Measurements from ENCODE around the gene LDLRAD2.

Gene LDLRAD2

DNA sequence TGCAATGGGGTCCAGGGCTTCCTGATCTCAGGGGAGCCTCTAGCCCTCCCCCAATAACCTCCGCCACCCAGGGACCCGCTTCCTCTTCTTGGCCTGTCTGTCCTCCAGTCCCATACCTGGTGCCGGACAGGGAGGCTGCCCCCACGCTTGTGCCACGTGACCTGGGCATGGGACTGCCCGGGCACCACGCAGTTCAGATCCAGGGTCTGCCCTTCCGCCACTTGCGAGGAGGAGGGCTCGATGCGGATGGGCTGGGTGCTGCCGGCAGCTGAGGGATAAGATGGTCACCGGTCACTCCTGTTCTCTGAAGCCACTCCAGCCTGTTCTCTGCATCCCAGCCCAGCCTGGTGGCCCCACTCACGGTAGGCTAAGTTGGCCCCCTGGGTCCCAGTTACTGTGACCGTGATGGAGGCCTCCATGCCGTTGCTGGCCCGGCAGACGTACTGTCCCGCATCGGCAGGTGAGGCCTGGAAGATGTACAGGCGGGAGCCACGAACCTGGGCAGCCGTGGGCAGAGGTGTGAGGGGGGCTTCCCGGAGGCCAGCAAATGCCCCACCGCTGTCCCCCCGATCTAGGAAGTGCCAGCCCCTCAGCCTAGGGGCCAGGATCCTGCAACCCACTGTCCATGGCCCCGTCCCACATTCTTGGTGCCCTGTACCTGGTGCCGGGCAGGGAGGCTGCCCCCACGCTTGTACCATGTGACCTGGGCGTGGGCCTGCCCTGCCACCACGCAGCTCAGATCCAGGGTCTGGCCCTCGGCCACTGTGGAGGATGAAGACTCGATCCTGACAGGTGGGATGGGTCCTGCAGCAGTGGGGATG lies 39.6 kb downstream of the LDLRAD2 start:
- H3K4me3 ChIP-seq (replicated peaks in 1 of 2; ENCODE audit: low read depth in 2 of 2, low read length in 2 of 2): no peak overlapping the region
- TF ChIP-seq, protein P1, sequence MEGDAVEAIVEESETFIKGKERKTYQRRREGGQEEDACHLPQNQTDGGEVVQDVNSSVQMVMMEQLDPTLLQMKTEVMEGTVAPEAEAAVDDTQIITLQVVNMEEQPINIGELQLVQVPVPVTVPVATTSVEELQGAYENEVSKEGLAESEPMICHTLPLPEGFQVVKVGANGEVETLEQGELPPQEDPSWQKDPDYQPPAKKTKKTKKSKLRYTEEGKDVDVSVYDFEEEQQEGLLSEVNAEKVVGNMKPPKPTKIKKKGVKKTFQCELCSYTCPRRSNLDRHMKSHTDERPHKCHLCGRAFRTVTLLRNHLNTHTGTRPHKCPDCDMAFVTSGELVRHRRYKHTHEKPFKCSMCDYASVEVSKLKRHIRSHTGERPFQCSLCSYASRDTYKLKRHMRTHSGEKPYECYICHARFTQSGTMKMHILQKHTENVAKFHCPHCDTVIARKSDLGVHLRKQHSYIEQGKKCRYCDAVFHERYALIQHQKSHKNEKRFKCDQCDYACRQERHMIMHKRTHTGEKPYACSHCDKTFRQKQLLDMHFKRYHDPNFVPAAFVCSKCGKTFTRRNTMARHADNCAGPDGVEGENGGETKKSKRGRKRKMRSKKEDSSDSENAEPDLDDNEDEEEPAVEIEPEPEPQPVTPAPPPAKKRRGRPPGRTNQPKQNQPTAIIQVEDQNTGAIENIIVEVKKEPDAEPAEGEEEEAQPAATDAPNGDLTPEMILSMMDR (IDR thresholded peaks at IDR 0.05; ENCODE audit: low read depth, low read length): no peak
- no peak for DNase-seq (ENCODE audit: low read depth in 2 of 2)

DNA sequence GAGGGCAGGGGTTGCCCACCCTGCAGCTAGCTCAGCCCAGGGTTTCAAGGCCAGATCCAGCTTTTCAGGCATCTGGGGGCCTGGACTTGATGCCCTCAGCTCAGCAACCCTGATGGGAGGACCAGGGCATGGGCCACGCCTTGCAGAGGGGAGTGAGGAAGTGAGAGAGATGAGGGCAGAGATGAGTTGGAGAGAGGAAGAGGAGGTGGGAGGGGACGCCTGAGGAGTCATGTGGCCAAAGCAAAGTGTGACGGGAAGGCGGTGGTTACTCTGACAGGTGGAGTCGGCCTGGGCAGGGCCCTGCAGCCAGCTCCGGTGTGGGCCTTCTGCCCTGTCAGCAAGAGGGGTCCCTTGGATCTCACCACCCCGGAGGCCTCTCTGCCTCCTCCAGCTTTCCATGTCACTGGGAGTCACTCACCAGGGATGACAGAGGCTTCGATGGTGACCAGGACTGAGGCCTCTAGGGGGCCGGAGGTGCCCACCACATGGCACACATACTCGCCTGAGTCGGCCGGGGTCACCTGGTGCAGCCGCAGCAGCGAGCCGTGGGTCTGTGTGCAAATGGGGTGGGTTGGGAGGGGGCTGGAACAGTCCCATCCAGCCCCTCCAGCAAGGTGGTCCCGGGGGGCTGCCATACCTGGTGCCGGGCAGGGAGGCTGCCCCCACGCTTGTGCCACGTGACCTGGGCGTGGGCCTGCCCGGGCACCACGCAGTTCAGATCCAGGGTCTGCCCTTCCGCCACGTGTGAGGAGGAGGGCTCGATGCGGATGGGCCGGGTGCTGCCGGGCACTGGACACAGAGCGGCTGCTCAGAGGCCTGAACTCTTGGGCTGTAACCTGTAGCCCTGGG lies 40.4 kb downstream of the LDLRAD2 start:
- no peak for DNase-seq (ENCODE audit: low read depth in 2 of 2)
- TF ChIP-seq, protein P1 (IDR thresholded peaks at IDR 0.05; ENCODE audit: low read depth, low read length): no peak
- H3K4me3 ChIP-seq (replicated peaks in 1 of 2; ENCODE audit: low read depth in 2 of 2, low read length in 2 of 2): no peak overlapping the region

DNA sequence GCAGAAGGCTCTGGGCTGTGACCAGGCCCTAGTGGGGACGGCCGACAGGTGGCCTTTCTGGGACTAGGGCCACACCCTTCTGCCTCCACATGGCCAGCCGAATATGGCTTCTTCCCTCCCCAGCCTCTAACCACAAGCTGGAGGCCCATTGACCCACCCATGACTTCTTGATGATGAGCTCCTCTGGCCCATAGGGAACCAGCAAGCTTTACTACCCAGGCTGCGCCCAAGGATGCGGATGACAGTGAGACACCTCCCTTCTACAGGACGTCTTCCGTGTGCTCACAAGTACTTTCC lies 41.0 kb downstream of the LDLRAD2 start:
- no peak for DNase-seq (ENCODE audit: low read depth in 2 of 2)
- TF ChIP-seq, protein P1 (IDR thresholded peaks at IDR 0.05; ENCODE audit: low read depth, low read length): no peak
- no peak overlapping the region for H3K4me3 ChIP-seq (replicated peaks in 1 of 2; ENCODE audit: low read depth in 2 of 2, low read length in 2 of 2)

DNA sequence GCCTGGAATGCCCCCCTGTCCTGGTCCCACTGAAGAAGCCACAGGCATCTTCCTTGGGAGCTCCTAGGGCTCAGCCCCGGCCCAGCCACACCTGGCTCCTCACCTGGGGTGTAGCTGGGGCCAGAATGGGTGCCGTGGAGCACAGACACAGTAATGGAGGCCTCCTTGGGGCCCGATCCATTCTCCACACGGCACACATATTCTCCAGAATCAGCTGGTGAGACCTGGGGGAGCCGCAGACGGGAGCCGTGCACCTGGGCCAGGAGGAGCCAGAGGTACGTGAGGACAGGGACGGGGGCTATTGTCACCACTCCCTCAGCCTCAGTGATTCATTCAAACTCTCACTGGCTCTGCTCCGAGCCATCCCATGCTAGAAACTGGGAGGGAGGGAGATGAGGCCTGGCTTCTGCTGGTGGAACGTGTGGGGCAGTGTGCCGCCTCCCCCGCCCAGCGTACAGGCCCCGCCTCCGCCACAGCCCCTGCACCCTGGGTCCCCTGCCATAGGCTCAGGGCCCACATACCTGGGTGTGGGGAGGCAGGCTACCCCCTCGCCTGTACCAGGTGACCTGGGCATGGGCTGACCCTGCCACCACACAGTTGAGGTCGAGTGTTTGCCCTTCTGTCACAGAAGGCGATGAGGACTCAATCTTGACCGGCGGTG lies 42.2 kb downstream of the LDLRAD2 start:
- TF ChIP-seq, protein P1 (IDR thresholded peaks at IDR 0.05; ENCODE audit: low read depth, low read length): no peak
- no peak for DNase-seq (ENCODE audit: low read depth in 2 of 2)
- no peak overlapping the region for H3K4me3 ChIP-seq (replicated peaks in 1 of 2; ENCODE audit: low read depth in 2 of 2, low read length in 2 of 2)

GRCh38 chr1:21854751-21855131 lies 42.7 kb downstream of the LDLRAD2 start:
- H3K4me3 ChIP-seq (replicated peaks in 1 of 2; ENCODE audit: low read depth in 2 of 2, low read length in 2 of 2): no peak overlapping the region
- DNase-seq (ENCODE audit: low read depth in 2 of 2): no peak
- TF ChIP-seq, protein P1 (IDR thresholded peaks at IDR 0.05; ENCODE audit: low read depth, low read length): no peak

GRCh38 chr1:21855257-21856096 lies 43.4 kb downstream of the LDLRAD2 start:
- no peak overlapping the region for H3K4me3 ChIP-seq (replicated peaks in 1 of 2; ENCODE audit: low read depth in 2 of 2, low read length in 2 of 2)
- no peak for DNase-seq (ENCODE audit: low read depth in 2 of 2)
- TF ChIP-seq, protein P1 (IDR thresholded peaks at IDR 0.05; ENCODE audit: low read depth, low read length): no peak
